Adrenal gland (tissue), 5 donors: Measurements from ENCODE around the gene TRIM8.

Experiments used
- CTCF ChIP-seq, 6 experiments: fragments of 450-650 bp in 4 of 6; fragments of 200-600 bp in 2 of 6; sonication (generic) in 1 of 6; IDR thresholded peaks; 1 replicate in 5 of 6; 2 replicates in 1 of 6; pipeline versions ENCODE4 v1.5.1 to v1.8.0; 2016 to 2021; ENCODE audit warnings: antibody characterized with exemption in 6 of 6, mild to moderate bottlenecking in 2 of 6, moderate library complexity in 1 of 6
- POLR2A ChIP-seq, 2 donors: fragments of 450-650 bp; IDR thresholded peaks; one replicate each; pipeline ENCODE4 v1.6.1; 2017; ENCODE audit warnings: antibody characterized with exemption in 2 of 2, mild to moderate bottlenecking in 2 of 2, moderate library complexity in 1 of 2
- donor health status: DM: no; HTN: no; CAD: no.

- TF ChIP-seq CTCF (IDR thresholded peaks at IDR 0.05) (no peak), POLR2A (IDR thresholded peaks at IDR 0.05) (no peak)
Observed at GRCh38 chr10:102620138-102620590, 24.1 kb upstream of the TRIM8 start.
